Esophagus squamous epithelium (tissue), 4 donors: ENCODE measurements around the gene YWHAH.

Experiments
- POLR2A ChIP-seq, 4 donors: fragments of 450-650 bp; IDR thresholded peaks; one replicate each; pipeline ENCODE4 v1.6.1; 2017; ENCODE audit warnings: antibody characterized with exemption in 4 of 4, mild to moderate bottlenecking in 4 of 4, moderate library complexity in 3 of 4
- TF ChIP-seq, protein P1 (sequence below), 6 experiments: fragments of 450-650 bp in 4 of 6; fragments of 200-600 bp in 2 of 6; sonication (generic) in 2 of 6; IDR thresholded peaks; one replicate each; pipeline ENCODE4 v1.5.1; 2016 to 2019; ENCODE audit warnings: antibody characterized with exemption in 6 of 6, mild to moderate bottlenecking in 4 of 6, moderate library complexity in 4 of 6

DNA sequence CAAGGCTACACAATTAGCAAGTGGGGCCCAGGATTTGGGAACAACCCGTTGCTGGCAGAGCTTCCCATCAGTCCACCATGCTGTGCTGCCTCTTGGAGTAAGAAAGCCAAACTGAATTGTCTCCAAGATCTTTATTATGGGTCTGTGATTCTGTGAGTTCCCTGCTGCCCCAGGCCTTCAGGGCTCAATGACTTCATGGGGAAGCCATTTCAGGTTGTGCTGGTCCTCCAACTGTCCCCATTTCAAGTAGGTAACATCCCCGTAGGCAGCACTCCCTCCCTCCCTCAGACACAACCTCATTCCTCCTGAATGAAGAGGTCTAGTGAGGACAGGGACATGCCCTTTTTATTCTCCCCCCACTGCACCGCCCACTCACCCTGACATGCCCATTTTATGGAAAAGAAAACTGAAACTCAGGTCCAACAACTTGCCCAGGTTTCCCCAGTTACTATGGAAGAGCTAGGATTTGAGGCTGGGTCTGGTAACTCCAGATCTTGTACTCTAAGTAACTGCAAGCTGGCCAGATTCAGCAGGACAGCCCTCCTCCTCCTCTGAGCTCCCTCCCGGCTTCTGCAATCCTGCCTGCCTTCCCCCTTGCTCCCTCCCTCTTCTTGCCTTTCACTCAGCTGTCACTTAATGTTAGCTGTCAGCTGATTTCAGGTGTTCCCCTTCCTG lies 8.2 kb upstream of the YWHAH start:
- TF ChIP-seq, protein P1, sequence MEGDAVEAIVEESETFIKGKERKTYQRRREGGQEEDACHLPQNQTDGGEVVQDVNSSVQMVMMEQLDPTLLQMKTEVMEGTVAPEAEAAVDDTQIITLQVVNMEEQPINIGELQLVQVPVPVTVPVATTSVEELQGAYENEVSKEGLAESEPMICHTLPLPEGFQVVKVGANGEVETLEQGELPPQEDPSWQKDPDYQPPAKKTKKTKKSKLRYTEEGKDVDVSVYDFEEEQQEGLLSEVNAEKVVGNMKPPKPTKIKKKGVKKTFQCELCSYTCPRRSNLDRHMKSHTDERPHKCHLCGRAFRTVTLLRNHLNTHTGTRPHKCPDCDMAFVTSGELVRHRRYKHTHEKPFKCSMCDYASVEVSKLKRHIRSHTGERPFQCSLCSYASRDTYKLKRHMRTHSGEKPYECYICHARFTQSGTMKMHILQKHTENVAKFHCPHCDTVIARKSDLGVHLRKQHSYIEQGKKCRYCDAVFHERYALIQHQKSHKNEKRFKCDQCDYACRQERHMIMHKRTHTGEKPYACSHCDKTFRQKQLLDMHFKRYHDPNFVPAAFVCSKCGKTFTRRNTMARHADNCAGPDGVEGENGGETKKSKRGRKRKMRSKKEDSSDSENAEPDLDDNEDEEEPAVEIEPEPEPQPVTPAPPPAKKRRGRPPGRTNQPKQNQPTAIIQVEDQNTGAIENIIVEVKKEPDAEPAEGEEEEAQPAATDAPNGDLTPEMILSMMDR (IDR thresholded peaks at IDR 0.05): no peak
- TF ChIP-seq POLR2A (IDR thresholded peaks at IDR 0.05): no peak
